ENCODE results near the gene PLEKHM3. TPM values are rescaled to one million over a fixed set of nuclear protein-coding genes. Genes with fewer than 3 reads are reported as not detected.
A peak's percentile ranks its signal among the peaks of the same experiment; 100 is the strongest.

PLEKHM3 gene
- 5.0 and 5.8 TPM in 2 replicates for polyA plus RNA-seq (2011; rRNA removed)
- 14.6 and 17.4 TPM in 2 replicates for polyA minus RNA-seq (2011; rRNA and poly(A)+ RNA removed)

DNA sequence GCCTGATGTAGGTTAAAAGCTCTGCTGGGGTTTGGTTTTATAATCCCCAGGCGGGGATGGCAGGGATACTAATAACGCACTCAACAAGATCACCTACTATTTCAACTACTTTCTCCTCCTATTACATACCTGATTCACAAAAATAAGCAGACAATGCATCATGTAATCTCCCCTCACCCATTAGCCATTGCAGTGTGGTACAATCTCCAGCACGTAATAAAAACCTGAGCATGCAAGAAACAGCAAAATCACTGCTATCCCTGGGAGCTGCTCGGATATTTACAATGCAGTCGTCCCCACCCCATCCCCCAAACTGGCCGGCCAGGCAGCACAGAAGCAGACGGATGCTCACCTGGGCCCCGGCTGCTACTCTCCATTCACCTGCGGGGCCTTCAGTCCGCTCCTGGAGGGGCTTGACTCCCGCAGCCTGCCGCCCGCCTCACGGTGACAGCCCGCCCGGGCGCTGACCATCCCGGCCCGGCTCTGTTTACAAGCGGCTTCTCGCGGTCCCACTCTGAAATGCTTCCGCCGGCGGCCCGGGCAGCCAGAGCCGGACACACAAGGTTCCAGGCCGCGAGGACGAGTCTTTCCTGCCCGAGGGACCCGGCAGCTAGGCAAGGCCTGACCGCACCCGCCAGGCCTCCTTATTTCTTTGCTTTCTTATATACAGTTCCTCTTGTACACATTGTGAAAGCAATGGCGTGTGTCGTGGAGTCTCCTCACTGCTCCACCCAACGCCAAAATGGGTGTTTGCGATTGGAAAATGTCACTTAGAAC, at the start of gene PLEKHM3:
Gene PLEKHM3, minus strand, starts transcription at position 491 of the 777 bp plus-strand sequence. CDS start 23,888 bp downstream, outside the sequence.
- ChIA-PET POLR2A (interaction anchor here (0.6 kb wide), 1 partner anchor 343 kb away, joined by 4 read pairs; no protein-coding TSS in a partner anchor), CTCF (interaction anchor here (0.7 to 7.2 kb wide), 5 partner anchors 15 to 279 kb away, joined by 3 to 31 read pairs (median 3); no protein-coding TSS in a partner anchor)
- no peak for DNase-seq (ENCODE audit: low read depth)
- Histone ChIP-seq H3K36me3 (ENCODE audit: control insufficient read depth, insufficient read depth, low read length) (no peaks in the 10 kb centered on the region), H3K4me3 (ENCODE audit: low read depth, low read length) (peak within 1 kb of the TSS; percentile 85), H3K27me3 (ENCODE audit: control insufficient read depth, insufficient read depth, low read length) (no peaks in the 10 kb centered on the region)
- TF ChIP-seq CTCF (IDR thresholded peaks at IDR 0.05; ENCODE audit: insufficient read depth, low read depth, low read length) = no peak

GRCh38 chr2:208074610-208075356, 49.5 kb upstream of the PLEKHM3 start:
- POLR2A ChIA-PET = no interaction called here
- Histone ChIP-seq H3K27me3 (ENCODE audit: control insufficient read depth, insufficient read depth, low read length) (no peaks in the 10 kb centered on the region), H3K4me3 (ENCODE audit: low read depth, low read length) (no peak overlapping the region), H3K36me3 (ENCODE audit: control insufficient read depth, insufficient read depth, low read length) (no peaks in the 10 kb centered on the region)
- CTCF ChIA-PET = interaction anchor here (0.6 to 14.2 kb wide), 3 partner anchors 34 to 328 kb away, joined by 3 to 195 read pairs (median 18); no protein-coding TSS in a partner anchor
- TF ChIP-seq CTCF (IDR thresholded peaks at IDR 0.05; ENCODE audit: insufficient read depth, low read depth, low read length) = no peak
- no peak for DNase-seq (ENCODE audit: low read depth)

- POLR2A ChIA-PET = no interaction called here
Measured at GRCh38 chr2:208072250-208072892, 47.0 kb upstream of the PLEKHM3 start.

DNA sequence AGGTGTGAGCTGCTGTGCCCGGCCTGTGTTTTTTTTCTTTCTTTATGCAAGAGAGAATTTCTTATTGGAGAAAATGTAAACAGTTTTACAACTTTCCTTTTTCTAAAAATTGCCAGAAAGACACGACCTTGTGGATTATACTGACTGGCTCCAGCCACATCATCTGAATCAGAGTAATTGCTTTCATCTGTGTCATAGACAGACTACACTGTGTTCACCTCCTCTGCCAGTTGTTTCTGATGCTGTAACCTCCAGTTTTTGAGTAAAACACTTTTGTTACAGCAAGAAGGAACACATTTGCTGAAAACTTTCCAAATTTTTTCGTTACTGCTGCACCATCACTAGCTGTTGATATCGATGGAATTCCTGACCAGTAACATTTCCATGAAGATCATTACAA, 43.9 kb upstream of the PLEKHM3 start:
- POLR2A ChIA-PET = interaction anchor here (0.6 to 0.7 kb wide), 2 partner anchors 306 to 902 kb away, joined by 3 read pairs; no protein-coding TSS in a partner anchor
- no peaks in the 10 kb centered on the region for H3K36me3 ChIP-seq (ENCODE audit: control insufficient read depth, insufficient read depth, low read length)
- peak; percentile 35 for DNase-seq (ENCODE audit: low read depth)
- no peaks in the 10 kb centered on the region; the same call in 1 of the 2 replicates for H3K27me3 ChIP-seq (ENCODE audit: control insufficient read depth, insufficient read depth, low read length)
- CTCF ChIA-PET = interaction anchor here (0.6 to 14.2 kb wide), 5 partner anchors 29 to 323 kb away, joined by 3 to 195 read pairs (median 4); no protein-coding TSS in a partner anchor
- H3K4me3 ChIP-seq (ENCODE audit: low read depth, low read length) = no peak overlapping the region
- TF ChIP-seq CTCF (IDR thresholded peaks at IDR 0.05; ENCODE audit: insufficient read depth, low read depth, low read length) = no peak

More at GRCh38 chr2:208072250-208072892, 47.0 kb upstream of the PLEKHM3 start:
- Histone ChIP-seq H3K4me3 (ENCODE audit: low read depth, low read length) (no peak overlapping the region), H3K27me3 (ENCODE audit: control insufficient read depth, insufficient read depth, low read length) (no peaks in the 10 kb centered on the region; the same call in 1 of the 2 replicates), H3K36me3 (ENCODE audit: control insufficient read depth, insufficient read depth, low read length) (no peaks in the 10 kb centered on the region)
- DNase-seq (ENCODE audit: low read depth) = no peak
- CTCF ChIA-PET = interaction anchor here (0.7 to 14.2 kb wide), 19 partner anchors 8 to 548 kb away, joined by 3 to 195 read pairs (median 4); no protein-coding TSS in a partner anchor
- peak; percentile 79 for TF ChIP-seq CTCF (IDR thresholded peaks at IDR 0.05; ENCODE audit: insufficient read depth, low read depth, low read length)
